HG03025 (cell line): Measurements from ENCODE around the gene LAMTOR1.
A peak's percentile ranks its signal among the peaks of the same experiment; 100 is the strongest.
"Not testable (repeated sequence)": the region's sequence is repeated elsewhere in the genome, so short reads cannot be mapped to it uniquely, and the experiment has no call there.

Experiments used
- ATAC-seq: cut with Tn5 transposase; IDR thresholded peaks from one replicate; pipeline ENCODE4 v1.9.1; 2021; ENCODE audit warnings: mild to moderate bottlenecking, moderate library complexity; ENCODE audit not compliant: unreplicated experiment, low FRiP score

LAMTOR1 gene

DNA sequence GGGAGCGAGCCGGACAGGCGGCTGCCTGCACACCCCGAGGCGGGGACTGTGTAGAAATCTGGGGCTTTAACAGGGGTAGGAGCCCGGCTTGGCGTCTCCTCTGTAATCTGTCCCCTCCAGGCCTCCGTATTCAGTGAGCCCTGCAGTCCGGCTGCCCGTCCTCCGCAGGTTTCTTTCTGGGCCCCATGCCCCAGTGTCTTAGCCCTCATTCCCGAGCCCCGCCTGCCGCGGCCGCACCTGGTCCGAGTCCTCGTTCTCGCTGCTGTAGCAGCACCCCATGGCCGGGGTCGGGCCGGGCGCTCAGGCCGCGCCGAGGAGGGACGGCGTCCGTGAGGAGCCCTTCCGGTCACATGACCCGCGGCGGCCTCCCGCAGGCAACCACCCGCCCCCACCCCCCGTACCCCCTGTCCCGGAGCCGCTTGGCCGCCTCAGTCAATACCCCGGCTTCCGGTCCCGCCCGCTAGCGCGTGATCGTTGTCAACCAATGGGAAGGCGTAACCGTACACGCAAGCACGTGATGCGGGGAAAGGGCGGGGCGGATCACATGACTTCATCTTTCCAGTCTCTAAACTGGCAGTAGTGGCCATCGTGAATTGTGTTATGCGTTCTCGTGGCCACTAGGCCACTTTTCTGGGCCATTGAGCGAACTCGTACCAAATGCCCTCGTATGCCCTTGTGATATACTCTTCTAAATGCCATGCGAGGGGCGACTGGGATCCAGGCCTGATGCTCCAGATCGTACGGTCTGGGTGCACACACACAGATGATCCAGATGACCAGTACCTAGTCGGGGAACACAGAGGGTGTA lies at the start of gene LAMTOR1:
LAMTOR1 (minus strand) TSS at position 352 of the 808 bp plus-strand sequence; CDS start at position 279, 73 bp downstream.
- peak; percentile 84 for ATAC-seq

GRCh38 chr11:72150882-72151281 lies 47.8 kb upstream of the LAMTOR1 start:
- ATAC-seq = no peak

- no peak for ATAC-seq
Observed at GRCh38 chr11:72146625-72147024, 43.5 kb upstream of the LAMTOR1 start.

- ATAC-seq = no peak
Observed at GRCh38 chr11:72144807-72145565, 41.9 kb upstream of the LAMTOR1 start.

GRCh38 chr11:72142543-72142942 lies 39.4 kb upstream of the LAMTOR1 start:
- ATAC-seq = not testable (repeated sequence)

DNA sequence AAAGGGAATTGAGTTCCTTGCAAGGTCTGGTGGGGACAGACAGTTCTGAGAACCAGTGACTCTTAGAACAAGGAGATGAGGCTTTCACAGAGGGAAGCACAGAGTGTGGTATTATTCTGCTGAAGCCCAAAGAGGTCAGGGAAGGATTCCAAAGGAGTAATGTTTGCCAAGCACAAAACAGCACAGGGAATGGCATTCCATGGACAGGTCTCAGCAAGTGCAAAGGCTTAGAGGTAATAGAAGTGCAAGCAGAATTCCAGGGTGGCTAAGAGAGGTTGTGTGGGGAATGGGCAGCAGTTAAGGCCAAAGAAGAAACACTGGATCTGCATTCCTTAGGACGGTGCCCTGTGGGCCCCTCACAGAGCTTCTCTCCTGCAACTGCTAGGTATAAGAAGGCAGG lies 39.0 kb upstream of the LAMTOR1 start:
- ATAC-seq = not testable (repeated sequence)

DNA sequence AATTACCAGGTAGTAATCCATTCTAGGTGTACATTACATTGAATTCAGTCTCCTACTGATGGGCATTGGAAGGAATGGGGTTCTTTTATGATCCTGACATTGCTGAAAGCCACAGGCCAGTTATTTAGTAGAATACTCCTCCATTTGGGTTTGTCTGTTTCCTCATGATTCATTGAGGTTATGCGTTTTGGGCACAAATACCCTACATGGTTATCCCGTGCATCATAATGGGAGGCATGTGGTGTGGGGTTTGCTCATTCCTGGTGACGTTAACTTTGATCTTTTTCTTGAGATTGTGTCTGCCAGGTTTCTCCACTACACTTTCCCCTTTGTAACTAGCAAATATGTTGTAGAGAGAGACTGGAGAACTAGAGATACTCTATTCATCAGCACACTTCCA lies 38.0 kb upstream of the LAMTOR1 start:
- no peak for ATAC-seq

- no peak for ATAC-seq
Observed at GRCh38 chr11:72140661-72141060, 37.6 kb upstream of the LAMTOR1 start.

- no peak for ATAC-seq
Observed at GRCh38 chr11:72139500-72139899, 36.4 kb upstream of the LAMTOR1 start.

GRCh38 chr11:72138821-72139390 lies 35.8 kb upstream of the LAMTOR1 start:
- no peak for ATAC-seq

GRCh38 chr11:72136684-72137262 lies 33.7 kb upstream of the LAMTOR1 start:
- no peak for ATAC-seq

GRCh38 chr11:72135891-72136683 lies 33.0 kb upstream of the LAMTOR1 start:
- no peak for ATAC-seq

GRCh38 chr11:72135473-72135872 lies 32.4 kb upstream of the LAMTOR1 start, which contains the start of gene FOLR3:
FOLR3 (plus strand) TSS chr11:72135725; CDS start chr11:72135953, 228 bp downstream.
- not testable (repeated sequence) for ATAC-seq

DNA sequence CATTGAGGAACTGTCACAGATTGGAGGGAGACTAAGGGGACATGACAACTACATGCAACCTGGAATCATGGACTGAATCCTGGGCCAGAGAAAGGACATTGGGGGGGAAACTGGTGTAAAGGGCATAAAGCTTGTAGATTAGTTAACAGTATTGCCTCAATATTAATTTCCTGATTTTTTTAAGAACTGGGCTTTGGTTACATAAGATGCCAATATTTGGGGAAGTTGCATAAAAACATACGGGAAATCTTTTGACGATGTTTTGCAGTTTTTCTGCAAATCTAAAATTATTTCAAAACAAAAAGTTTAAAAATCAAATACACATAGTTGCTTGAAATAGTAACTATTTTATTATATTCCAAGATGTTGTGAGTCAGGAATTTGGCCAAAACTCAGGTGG lies 29.5 kb upstream of the LAMTOR1 start:
- no peak for ATAC-seq

DNA sequence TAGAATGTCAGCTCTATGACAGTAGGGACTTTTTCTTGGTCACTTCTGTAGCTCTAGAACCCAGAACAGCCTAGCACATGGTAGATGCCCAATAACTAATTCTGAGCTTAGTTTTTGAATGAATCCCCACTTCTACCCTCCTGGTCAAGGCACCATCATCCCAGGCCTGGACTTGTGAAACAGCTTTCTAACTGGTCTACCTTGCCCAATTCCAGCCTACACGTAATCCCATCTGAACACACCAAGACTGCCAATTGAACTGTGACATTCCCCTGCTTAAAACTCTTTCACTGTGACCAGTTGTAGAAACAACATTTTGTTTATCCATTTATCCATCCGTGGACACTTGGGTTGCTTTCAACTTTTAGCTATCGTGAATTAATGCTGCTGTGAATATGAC lies 26.3 kb upstream of the LAMTOR1 start:
- no peak for ATAC-seq

- no peak for ATAC-seq
Observed at GRCh38 chr11:72127923-72128322, 24.8 kb upstream of the LAMTOR1 start.

GRCh38 chr11:72125956-72126355 lies 22.9 kb upstream of the LAMTOR1 start:
- no peak for ATAC-seq

- no peak for ATAC-seq
Observed at GRCh38 chr11:72124046-72124445, 20.9 kb upstream of the LAMTOR1 start.

GRCh38 chr11:72123117-72123653 lies 20.1 kb upstream of the LAMTOR1 start:
- ATAC-seq = no peak

DNA sequence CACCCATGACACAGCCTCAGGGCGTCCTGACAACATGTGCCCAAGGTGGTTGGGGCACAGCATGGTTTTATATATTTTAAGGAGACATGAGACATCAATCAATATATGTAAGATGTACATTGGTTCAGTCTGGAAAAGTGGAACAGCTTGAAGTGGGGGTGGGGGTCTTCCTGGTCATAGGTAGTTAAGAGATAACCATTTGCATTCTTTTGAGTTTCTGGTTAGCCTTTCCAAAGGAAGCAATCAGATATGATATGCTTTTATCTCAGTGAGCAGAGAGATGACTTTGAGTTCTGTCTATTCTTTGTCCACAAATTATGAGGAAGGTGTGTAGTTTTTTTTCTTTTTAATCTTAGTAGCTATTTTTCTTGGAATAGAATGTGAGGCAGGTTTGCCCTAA lies 19.5 kb upstream of the LAMTOR1 start:
- ATAC-seq = no peak
